Omental fat pad (tissue), 4 donors: ENCODE data around the gene CTCFL. TPM values are rescaled to one million over a fixed set of nuclear protein-coding genes. Genes with fewer than 3 reads are reported as not detected.

ENCODE experiments used
- ATAC-seq: fragments of 150-250 bp; one replicate; pipeline ENCODE4 v1.9.1; 2016; ENCODE audit warnings: mild to moderate bottlenecking, moderate library complexity; ENCODE audit not compliant: low FRiP score
- DNase-seq: peaks from one replicate; pipeline ENCODE4 v3.0.0-alpha.2; 2019; ENCODE audit warnings: low spot score
- total RNA-seq, 4 donors: library from RNA; depleted of rRNA; stranded (reverse); fragments of >200 nt; gene quantifications; one replicate each; pipeline ENCODE4 v1.1.0, GENCODE V29; 2016
- TF ChIP-seq, protein P1 (sequence below), 3 donors: fragments of 450-650 bp; IDR thresholded peaks; one replicate each; pipeline ENCODE4 v1.5.1; 2016 to 2017; ENCODE audit warnings: antibody characterized with exemption in 3 of 3, mild to moderate bottlenecking in 3 of 3, moderate library complexity in 2 of 3

The CTCFL gene, protein sequence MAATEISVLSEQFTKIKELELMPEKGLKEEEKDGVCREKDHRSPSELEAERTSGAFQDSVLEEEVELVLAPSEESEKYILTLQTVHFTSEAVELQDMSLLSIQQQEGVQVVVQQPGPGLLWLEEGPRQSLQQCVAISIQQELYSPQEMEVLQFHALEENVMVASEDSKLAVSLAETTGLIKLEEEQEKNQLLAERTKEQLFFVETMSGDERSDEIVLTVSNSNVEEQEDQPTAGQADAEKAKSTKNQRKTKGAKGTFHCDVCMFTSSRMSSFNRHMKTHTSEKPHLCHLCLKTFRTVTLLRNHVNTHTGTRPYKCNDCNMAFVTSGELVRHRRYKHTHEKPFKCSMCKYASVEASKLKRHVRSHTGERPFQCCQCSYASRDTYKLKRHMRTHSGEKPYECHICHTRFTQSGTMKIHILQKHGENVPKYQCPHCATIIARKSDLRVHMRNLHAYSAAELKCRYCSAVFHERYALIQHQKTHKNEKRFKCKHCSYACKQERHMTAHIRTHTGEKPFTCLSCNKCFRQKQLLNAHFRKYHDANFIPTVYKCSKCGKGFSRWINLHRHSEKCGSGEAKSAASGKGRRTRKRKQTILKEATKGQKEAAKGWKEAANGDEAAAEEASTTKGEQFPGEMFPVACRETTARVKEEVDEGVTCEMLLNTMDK
- total RNA-seq, result not detected

DNA sequence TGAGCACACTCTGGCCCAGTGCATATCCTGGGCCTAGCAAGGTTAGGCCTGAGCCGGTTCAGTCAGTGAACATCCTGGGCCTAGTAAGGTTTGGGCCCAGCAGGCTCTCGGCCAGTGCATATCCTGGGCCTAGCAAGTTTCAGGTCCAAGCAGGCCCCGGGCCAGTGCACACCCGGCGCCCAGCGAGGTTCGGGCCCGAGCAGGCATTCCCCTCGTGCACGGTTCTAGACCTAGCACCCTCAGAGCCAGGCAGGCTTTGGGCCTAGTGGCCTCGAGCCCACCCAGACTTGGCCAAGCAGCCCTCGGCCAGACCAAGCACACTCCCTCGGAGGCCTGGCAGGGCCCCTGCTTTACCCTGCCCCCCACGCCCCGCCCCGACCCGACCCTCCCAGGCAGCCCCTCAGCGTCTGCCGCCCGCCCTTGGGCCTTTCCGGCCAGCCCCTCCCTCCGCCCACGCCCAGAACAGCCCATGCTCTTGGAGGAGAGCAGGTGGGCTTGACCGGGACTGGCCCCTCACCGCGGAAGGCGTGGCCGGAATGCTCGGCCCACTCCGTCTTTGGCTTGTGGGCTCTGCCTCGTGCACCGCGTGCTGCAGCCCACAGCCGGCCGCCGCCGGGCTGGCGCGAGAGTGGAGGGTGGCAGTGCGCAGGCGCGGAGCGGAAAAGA is at the start of gene CTCFL:
TSS of gene CTCFL (minus strand) at position 630 of the 666 bp plus-strand sequence. CDS start 935 bp downstream, outside the sequence.
- no peak for DNase-seq
- ATAC-seq, result no peak
- TF ChIP-seq, protein P1, sequence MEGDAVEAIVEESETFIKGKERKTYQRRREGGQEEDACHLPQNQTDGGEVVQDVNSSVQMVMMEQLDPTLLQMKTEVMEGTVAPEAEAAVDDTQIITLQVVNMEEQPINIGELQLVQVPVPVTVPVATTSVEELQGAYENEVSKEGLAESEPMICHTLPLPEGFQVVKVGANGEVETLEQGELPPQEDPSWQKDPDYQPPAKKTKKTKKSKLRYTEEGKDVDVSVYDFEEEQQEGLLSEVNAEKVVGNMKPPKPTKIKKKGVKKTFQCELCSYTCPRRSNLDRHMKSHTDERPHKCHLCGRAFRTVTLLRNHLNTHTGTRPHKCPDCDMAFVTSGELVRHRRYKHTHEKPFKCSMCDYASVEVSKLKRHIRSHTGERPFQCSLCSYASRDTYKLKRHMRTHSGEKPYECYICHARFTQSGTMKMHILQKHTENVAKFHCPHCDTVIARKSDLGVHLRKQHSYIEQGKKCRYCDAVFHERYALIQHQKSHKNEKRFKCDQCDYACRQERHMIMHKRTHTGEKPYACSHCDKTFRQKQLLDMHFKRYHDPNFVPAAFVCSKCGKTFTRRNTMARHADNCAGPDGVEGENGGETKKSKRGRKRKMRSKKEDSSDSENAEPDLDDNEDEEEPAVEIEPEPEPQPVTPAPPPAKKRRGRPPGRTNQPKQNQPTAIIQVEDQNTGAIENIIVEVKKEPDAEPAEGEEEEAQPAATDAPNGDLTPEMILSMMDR (IDR thresholded peaks at IDR 0.05), result no peak

DNA sequence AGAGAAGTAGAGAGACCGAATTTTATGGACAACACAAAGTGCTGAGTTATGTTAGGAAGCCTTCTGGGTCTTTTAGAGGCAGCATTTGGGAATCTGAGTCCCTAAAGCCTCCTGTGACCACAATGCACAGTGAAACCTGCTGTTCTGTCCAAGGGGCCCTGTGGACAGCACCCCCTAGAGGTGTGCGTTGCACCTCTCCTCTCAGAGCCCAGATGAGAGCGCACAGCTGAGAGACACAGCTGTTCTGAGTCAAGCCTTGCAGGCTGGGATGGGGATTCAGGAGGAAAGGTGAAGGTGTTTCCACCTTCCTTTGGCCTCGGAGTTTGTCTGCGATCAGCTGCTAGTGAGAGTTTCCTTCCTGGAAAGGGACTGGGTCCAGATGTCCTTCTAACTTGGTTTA is 49.0 kb upstream of the CTCFL start:
- DNase-seq, result no peak
- no peak for ATAC-seq
- TF ChIP-seq, protein P1 (IDR thresholded peaks at IDR 0.05), result no peak

DNA sequence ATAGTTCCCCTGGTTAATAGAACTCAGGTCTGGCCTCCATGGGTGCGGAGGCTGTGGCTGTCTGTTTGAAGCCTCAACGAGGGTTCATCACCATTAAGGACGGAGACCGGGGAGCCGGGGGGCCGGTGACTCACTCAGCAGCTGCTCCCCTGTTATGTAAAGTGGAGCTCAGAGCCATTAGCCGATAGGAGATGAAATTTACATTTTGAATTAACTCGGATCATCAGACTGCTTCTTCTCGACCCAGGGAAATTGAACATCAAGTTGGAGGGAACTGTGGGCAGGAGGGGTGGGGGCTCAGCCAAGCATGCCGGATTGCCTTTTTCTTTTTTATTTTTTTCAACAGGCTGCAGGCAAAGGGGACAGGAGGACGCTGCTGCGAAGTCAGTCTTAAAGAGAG is 48.3 kb upstream of the CTCFL start:
- DNase-seq (no peak), ATAC-seq (no peak)
- TF ChIP-seq, protein P1 (IDR thresholded peaks at IDR 0.05), result no peak

DNA sequence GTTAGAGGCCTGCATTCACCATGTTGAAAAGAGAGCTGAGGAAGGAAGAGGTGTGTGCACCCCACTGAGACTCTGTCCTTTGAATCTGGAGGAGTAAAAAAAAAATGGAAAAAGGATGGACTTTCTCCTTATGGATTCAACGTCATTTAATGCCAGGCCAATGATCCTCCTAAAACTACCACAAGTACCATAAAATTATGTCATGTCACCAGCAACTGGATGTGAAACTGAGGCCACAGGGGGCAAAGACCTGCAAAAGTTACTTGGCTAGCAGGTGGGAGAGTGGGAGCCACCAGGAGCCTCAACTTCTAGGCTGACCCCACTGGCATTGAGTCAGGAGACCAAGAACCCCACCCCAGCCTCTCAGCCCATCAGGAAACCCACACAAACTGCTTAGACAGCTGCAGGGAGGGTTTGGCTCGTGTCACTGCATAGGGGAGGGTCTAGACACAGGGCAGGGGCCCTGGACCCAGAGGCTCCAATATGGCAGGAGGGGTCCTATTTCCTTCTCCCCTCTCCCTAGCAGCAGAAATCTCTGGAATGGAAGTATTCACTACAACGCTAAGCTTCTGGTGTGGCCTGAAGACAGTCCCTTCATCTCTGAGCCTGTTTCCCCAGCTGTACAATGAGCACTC is 47.0 kb upstream of the CTCFL start:
- ATAC-seq (no peak), DNase-seq (no peak)
- TF ChIP-seq, protein P1 (IDR thresholded peaks at IDR 0.05), result no peak

DNA sequence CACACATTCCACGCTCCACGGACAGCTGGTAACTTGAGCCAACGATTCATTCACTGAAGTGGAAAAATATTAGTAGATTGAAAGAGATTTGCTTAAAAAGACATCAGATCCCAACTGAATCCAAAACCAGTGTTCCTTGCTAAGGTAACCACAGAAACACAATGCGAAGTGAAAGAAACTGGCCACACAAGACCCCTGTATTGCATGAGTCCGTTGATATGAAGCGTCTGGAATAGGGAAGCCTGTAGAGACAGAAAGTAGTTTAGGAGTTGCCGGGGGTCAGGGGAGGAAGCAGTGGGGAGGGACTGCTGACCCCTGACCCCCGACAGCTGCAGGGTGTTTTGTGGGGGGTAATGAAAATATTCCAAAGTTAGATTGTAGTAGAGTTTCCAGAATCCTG is 46.0 kb upstream of the CTCFL start:
- no peak for DNase-seq
- no peak for ATAC-seq
- TF ChIP-seq, protein P1 (IDR thresholded peaks at IDR 0.05), result no peak

DNA sequence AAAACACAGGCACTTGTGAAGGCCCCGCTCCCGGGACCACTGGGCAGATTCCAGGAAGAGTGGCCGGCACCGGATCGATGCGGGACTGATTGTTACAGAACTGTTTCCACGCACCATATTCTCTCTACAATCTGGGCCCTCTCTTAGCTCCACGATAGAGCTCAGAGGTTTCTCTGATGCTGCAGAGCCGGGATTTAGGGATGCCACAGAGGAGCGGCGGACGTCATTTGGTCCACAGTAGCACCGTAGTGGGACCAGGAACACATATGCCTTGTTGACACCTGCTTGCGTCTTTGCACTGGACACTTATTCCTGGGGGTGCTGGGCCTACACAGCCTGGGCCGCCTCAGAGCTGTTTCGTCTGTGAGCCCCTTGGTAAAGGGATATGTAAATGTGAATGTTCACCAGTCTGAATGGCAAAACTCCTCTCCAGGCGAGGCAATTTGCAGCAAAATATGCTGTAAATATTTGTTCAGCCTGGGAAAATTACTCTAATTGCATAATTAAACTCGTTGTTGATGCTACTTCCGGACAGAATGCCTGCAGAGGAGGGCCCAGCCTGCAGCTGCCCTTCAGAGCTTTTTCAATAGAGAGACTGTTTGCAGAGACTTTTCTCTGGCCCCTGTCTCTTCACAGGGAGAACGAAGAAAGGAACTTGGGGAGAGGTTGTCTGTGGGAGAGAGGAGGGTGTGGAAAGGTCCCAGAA is 45.4 kb upstream of the CTCFL start:
- TF ChIP-seq, protein P1 (IDR thresholded peaks at IDR 0.05), result no peak
- no peak for ATAC-seq
- DNase-seq, result no peak
